Measurements from ENCODE around the gene DVL1. TPM values are rescaled to one million over a fixed set of nuclear protein-coding genes. Genes with fewer than 3 reads are reported as not detected.

The DVL1 gene
- total and polyA plus RNA-seq, 9 of the 15 experiments (the other 6 are each of a cell fraction or from before 2014, with no cell fraction given), result 0.62 to 135 (median 24.3) TPM

GRCh38 chr1:1304331-1305299 is 44.6 kb downstream of the DVL1 start (continued):
- TF ChIP-seq CLOCK (CRISPR knock-in tag; IDR thresholded peaks at IDR 0.05; ENCODE audit: borderline replicate concordance), result no peak
- TF ChIP-seq CREB3L1 (IDR thresholded peaks at IDR 0.05; ENCODE audit: borderline replicate concordance, low read depth), result no peak
- no peak for TF ChIP-seq RBM15 (IDR thresholded peaks at IDR 0.05; ENCODE audit: insufficient read depth, low read length)
- no peak for TF ChIP-seq TAF9B (IDR thresholded peaks at IDR 0.05; ENCODE audit: partially characterized antibody)
- no peak for TF ChIP-seq ZNF165 (CRISPR knock-in tag; IDR thresholded peaks at IDR 0.05; ENCODE audit: borderline replicate concordance)
- TF ChIP-seq HMGXB4 (CRISPR knock-in tag; IDR thresholded peaks at IDR 0.05), result 0 out of 2 replicates have a peak, but pooled peaks have one; percentile 10
- TF ChIP-seq SP2 (IDR thresholded peaks at IDR 0.05; ENCODE audit: extremely low read depth, low read depth, low read length, poor library complexity, severe bottlenecking), result no peak
- TF ChIP-seq STAT5A (IDR thresholded peaks at IDR 0.05; ENCODE audit: borderline replicate concordance, low read length), result no peak
- TF ChIP-seq BRD4 (IDR thresholded peaks at IDR 0.05), result no peak
- no peak for TF ChIP-seq ZNF175 (CRISPR knock-in tag; IDR thresholded peaks at IDR 0.05; ENCODE audit: low read depth)
- TF ChIP-seq PTRF (tag; IDR thresholded peaks at IDR 0.05), result no peak
- TF ChIP-seq PKNOX1 (IDR thresholded peaks at IDR 0.05), result no peak
- peak; percentile 61 for TF ChIP-seq CXXC5 (CRISPR knock-in tag; IDR thresholded peaks at IDR 0.05)
- peak; percentile 58 to 59 for TF ChIP-seq MNT (conservative IDR thresholded peaks at IDR 0.05)
